Measurements from ENCODE around the gene TTLL4.

- no peak for TF ChIP-seq CTCF (IDR thresholded peaks at IDR 0.05)
- TF ChIP-seq POLR2A (IDR thresholded peaks at IDR 0.05), result no peak
These were observed 63.2 kb downstream of the TTLL4 start for GRCh38 chr2:218773881-218774280.

All from testis (tissue), 2 donors.